GM21528 (cell line): ENCODE data around the gene NEDD4.
"Not testable (repeated sequence)": the region's sequence is repeated elsewhere in the genome, so short reads cannot be mapped to it uniquely, and the experiment has no call there.

Source experiments
- ATAC-seq: cut with Tn5 transposase; IDR thresholded peaks from one replicate; pipeline ENCODE4 v1.9.1; 2021; ENCODE audit warnings: mild to moderate bottlenecking, moderate library complexity; ENCODE audit not compliant: unreplicated experiment, low FRiP score

NEDD4 gene

DNA sequence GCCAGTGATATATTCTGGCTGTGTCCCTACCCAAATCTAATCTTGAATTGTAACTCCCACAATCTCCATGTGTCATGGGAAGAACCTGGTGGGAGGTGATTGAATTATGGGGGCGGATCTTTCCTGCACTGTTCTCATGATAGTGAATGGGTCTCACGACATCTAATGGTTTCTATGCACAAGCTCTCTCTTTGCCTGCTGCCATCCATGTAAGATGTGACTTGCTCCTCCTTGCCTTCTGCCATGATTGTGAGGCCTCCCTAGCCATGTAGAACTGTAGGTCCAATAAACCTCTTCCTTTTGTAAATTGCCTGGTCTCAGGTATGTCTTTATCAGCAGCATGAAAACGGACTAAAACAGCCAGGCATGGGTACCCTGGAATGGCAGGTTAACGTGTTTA lies 150.5 kb downstream of the NEDD4 start:
- not testable (repeated sequence) for ATAC-seq

DNA sequence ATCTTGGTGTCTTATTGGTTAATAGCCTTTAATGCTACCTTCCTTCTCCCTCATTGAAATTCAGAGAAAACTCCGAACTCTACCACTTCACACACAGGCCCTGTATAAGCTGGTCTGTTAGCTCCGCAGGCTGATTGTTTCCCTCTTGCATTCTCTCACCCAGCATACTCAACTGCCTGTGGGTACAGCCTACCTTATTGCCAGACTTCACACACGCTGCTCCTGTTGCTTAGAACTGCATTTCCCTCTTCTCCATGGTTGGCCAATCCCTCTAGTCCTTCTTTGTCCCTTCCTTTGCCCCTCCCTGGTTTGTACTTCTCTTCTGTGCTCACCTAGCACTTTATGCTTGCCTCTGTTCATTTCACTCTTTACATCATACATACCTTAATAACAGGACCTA lies 157.5 kb downstream of the NEDD4 start:
- ATAC-seq = no peak

DNA sequence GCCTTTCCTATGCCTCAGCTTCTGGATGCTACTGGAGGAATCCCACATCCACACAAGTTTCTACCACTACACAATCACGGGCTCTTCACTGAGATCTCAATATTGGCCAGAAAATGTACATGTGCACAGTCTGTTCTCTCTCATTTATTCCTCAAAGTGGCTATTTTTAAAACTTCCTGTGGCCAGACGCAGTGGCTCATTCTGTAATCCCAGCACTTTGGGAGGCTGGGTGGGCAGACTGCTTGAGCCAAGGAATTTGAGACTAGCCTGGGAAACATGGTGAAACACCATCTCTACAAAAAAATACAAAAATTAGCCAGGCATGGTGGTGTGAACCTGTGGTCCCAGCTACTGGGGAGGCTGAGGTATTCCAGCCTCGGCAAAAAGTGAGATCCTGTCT lies 159.1 kb downstream of the NEDD4 start:
- ATAC-seq = no peak

DNA sequence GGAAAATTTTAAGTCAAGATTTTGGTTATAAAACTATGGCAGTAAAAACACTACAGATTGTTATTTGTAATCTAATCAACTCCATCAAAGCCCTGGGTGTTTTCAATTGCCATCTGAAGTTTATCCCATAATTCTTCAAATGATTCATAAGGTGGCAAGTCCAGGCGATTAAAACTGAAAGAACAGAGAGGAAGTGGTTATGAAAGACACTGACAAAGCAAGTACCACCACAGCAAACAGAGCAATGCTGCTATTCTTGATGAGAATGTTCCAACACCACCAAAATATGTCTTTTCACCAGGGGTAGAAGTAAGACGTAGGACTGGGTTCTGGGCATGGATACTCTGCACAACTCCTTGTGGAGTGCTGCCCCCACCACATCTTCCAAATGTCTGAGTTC lies 163.6 kb downstream of the NEDD4 start:
- ATAC-seq = peak; percentile 78

DNA sequence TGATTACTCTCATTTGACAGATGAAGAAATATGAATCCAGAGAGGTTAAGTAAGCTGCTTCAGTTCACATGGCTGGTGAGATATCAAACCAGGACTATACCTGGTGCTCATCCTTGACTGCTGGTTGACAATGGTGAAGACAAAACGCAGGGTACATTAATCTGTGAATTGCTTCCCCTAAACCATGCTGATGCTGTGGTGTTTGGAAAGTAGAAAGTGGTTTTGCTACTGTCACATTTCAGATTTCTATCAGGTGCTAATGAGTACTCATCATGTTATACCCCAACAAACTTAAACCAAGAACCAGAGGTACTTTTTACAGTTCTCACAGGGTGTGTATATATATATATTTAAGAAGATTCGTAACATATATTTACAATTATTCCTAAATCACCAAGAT lies 165.5 kb downstream of the NEDD4 start:
- no peak for ATAC-seq

DNA sequence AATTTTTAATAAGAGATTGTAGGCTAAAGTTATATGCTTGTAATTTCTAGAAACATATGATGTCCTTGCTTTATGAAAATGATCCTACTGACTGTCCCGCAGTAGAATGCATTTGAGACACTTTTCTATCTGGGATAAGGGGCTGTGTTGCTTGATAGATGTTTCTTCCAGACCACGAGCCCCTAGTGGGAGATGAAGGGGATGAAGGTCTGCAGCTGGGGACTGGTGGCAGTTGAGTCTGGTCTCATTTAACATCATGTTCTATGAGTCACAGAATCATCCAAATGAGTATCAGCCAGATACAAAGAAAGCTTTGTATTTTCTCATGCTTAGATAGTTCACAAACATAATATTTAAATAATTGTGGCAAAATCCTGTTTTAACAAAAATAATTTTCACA lies 166.2 kb downstream of the NEDD4 start:
- ATAC-seq = no peak

DNA sequence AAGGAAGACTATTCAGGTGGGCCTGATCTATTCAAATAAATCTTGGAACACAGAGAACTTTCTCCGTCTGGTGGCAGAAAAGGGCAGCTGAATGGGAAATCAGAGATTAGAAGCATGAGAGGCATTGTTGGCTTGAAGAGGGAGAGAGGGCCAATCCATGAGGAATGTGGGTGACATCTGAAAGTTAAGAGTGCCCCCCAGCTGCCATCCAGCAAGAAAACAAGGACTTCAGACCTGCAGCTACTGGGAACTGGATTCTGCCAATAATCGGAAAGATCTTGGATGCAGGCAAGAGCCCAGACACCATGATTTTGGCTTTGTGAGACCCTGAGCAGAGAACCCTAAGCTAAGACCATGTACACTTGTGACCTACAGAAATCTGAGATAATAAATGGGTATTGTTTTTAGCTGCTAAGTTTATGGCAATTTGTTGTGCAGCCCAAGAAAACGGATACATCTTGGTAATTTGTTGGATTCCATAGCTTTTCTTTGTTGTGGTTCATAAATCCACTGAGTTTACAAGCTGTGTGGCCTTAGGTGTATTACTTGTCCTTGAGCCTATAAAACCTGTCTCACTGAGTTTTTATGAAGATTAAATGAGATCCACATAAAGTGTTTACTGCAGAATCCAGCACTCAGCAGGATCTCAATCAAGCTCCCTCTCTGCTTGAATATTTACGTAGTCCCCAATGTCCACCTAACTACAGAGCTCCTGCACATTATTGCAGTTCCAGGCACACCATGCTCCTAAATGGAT lies 168.4 kb downstream of the NEDD4 start:
- ATAC-seq = no peak

DNA sequence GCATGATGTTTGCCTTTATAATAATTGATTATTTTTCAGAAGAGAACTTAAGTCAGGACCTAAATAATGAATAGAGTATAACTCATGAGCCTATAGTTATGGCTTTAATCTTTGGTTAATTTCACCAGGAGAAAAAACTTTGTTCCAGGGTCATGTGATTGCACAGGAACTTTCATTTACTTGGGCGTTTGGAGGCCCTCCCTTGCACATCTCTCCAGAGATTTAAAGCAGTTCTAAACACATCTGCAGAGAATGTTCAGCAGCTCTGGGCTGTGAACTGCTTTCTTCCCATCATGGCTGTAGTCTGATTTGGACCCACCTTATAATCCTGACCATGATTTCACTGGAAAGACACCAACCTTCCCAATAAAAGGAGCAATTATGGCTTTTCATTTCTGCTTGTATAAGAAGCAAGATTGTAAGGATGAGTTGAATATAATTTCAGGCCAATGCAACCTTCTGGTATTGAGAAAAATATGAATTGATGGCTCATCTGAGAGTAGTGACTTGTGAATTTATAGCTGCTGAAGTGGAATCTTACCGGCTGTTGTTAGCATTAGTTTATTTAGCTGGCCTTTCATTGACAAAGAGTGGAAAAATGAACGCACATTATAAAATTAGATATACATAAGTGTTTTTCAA lies 169.6 kb downstream of the NEDD4 start:
- ATAC-seq = no peak

DNA sequence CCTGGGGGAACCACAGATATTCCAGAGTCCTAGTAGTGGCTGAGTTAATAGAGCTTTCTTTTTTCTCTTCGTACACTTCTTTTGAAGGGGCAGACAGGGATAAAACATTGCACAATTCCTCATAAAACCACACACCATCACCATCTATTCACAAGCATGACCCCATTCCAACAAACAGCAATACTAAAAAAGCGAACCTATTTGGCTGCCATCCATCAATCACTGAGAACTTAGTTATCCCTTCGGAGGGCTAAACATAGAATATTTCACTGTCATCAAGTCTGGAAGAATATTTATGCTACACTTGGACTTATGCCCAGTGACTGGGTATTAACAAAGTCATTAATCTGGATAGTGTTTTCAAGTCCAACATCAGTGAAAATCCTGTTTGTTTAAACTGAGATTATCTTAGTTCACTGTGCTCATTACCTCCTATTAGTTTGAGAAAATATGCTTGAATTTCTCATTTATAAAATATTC lies 170.2 kb downstream of the NEDD4 start:
- no peak for ATAC-seq

DNA sequence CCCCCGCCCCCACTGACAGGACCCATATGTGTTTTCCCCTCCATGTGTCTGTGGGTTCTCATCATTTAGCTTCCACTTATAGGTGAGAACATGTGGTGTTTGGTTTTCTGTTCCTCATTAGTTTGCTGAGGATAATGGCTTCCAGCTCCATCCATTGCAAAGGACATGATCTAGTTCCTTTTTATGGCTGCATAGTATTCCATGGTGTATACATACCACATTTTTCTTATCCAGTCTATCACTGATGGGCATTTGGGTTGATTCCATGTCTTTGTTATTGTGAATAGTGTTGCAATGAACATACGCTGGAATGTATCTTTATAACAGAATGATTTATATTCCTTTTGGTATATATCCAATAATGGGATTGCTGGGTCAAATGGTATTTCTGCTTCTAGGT lies 171.7 kb downstream of the NEDD4 start:
- ATAC-seq = not testable (repeated sequence)

DNA sequence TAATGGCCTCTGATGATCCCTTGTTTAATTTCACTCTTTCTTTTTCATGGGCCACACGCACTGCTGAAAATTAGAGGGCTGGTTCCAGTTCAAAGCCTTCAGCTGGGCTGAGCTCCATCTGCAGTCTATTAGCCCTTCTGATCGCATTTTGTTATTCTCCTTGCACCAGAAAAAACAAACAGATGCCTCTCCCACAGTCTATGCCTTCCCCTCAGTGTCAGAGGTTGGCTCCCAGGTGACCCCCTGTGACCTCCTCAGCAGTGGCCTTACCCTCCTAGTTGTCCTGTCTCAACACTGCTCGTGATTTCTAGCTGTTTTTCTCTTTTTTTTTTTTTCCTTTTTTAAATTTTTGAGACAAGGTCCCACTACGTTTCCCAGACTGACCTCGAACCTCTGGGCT lies 173.4 kb downstream of the NEDD4 start:
- no peak for ATAC-seq

DNA sequence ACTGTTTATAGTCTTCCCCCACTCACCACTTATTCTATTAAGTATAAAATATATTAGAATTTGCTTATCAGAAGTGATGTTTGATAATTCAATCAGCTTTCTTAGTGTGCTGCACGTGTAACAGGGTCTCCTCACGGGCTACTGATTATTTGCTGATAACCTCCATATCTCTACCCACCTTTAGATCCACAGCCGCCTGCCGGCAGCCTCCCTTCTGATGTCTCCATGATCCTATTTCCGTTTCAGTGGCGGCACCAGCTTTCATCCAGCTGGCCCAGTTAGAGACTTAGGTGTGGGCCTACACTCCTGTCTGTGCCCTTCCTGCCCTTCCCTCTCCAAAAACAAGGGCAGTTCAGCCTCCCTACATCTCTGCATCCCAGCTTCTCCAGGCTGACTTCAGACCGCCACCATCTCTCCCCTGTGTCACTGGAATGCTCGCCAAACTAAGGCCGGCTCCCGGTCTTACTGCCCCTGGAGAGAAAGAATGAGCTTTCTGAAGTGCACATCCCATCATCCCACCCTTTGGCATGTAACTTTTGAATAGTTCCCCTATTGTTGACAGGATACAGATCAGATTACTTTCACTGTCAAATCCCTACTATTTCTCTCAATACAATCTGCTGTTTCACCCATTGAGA lies 173.9 kb downstream of the NEDD4 start:
- no peak for ATAC-seq

DNA sequence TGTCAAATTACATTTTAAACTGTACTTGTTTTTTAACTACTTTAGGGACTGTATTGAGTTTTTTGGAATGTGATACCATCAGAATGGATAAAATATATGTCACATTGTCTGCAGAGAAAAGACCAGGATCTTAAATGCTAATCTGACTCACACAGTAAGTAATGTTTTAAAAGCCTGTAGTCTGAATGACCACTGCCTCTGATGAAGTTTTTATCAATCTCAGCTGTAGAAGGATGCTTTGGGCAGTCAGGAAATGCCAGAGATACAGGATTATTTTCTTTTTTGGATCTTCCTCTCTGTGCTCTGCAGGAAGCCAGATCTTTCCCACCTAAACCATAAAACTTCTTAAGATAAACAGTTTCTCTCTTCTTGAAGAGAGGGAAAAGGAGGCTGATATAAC lies 177.4 kb downstream of the NEDD4 start:
- no peak for ATAC-seq

DNA sequence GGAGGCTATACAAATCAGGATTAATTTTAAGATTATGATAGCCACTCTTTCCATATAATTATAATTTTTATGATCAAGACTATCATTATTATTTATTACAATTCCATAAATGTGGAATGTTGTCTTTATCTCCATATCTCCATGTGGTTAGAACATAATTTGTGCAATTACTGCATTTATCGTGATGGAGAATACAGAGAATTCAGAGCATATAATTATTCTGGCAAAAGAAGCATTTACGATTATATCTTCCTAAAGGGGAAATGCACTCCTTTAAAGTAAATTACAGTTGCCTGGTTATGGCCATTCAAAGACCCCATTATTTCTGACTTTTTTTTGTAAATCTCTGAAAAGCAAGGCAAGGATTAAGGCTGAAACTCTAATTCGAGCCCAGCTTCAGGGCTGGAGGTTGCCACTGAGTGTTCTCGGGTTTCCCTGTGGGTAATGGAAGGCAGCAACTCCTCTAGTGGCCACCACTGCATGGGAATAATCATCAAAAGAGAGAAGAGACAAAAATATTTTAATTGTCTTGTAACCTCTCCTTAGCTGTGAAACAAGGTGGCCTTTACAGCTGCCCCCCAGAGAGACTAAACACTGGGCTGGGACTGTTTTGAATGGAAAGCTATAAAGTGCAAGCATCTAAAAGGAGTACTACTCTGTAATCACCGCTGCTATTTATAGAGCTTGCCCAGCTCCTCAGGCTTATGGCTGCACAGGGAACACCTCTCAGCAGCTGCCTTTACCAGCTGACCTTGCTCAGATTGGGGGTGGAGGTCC lies 190.6 kb downstream of the NEDD4 start:
- ATAC-seq = no peak

DNA sequence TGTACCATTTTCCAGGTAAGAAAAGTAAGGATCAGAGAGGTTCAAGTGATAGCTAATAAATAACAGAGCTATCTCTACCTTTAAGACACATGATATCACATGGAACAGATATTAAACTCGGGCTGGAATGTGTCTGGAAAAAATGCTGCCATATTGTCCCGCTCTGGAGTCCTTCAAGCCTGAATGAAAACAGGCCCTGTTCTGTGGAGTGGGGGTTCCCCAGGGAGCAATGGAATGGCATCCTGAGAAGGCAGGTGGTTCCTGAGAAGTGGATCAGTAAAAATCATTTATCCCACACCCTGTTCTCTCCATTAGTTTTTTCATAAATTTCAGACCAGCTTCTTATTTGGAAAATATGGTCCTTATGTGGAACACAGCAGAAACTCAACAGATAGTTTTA lies 193.2 kb downstream of the NEDD4 start:
- no peak for ATAC-seq

DNA sequence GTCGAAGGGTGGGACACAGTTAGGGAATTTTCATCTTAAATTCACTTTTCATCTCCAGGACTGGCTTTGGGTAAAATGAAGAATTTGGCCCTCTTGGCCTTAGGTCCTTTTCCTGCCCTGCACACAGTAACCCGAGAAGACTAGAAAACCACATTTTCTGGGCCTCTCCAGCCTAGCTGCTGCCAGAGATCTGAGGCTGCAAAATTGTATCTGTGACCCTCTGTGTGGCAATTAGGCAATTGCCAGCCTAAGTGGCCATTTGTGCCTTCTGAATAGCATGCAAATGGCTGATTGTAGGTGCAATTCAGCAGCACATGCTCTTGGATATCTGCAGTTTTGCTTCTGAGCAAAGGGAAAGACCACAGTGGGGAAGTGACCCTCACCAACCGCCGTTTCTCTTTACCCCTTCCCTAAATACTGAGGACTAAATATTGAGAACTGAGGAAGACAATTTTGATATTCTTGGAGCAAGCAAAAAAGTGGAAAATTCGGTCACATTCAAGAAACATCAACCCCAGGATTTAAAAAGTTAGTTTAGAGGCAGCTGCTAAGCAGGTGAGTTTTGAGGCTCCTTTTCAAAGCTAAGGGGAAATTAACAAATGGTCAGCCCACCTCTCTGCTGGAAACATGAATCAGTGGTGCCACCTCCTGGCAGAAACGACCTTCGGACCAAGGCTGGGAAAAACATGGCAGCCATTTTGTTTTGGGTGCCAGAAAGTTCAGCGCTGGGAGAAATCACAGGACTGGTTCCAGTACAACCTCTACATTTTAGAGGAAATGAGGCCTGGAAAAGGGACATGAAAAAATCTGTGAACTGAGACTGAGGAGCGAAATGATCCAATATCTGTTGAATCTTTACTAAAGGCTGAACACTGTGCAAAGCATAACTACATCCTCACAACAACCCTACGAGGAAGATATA lies 193.9 kb downstream of the NEDD4 start:
- ATAC-seq = no peak

DNA sequence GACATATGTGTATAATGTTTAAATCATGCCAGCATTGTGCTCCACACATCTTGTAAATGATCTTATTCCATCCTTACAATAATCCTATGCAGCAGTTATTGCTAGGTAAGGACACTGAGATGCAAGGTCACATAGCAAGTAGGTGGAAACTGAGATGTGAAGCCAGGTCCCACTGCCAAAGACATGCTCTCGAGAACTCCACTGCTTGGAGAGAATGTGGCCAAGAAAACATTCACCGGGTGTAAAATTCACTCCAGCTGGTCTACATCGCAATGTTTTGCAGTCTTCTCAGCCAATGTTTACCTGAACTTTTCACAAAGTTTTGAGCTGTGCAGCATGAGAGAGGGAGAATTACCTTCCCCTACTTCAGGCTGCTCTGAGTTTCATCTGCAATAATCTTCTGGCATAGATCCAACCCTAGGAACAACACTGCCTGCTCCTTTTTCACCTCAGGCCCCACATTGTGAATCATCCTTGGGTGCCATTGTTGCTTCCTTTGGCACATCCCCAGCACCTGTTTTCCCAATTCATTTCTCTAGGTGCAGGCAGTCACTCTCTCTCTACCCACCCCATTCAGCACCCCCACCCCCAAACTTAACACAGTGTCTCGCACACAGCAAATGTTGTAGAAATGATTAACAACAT lies 197.0 kb downstream of the NEDD4 start:
- ATAC-seq = no peak

DNA sequence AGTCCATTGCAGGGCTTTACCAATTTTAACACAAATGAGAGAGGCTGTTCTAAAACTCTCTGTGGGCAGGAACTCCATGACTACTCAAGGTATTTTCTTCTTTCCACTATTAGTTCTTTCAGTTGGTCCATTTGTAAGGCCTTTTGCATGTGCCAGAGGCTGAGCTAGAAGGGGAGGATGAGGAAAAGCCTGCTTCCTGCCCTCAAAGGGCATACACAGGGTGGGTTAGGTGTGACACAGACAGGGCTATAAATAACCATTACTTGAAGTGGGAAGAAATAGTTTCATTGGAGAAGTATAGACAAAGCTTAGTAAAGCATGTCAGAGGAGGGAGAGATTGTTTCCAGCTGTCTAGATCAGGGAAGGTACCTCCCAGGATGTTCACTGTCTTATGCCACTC lies 198.4 kb downstream of the NEDD4 start:
- no peak for ATAC-seq
